ENCODE measurements around the gene RALGPS2. TPM values are rescaled to one million over a fixed set of nuclear protein-coding genes. Genes with fewer than 3 reads are reported as not detected.
A peak's percentile ranks its signal among the peaks of the same experiment; 100 is the strongest.

The RALGPS2 gene
- total and polyA plus RNA-seq, 2 of the 8 experiments (the other 6 are each of a cell fraction or from before 2014, with no cell fraction given) = 6.7 to 38.0 TPM

DNA sequence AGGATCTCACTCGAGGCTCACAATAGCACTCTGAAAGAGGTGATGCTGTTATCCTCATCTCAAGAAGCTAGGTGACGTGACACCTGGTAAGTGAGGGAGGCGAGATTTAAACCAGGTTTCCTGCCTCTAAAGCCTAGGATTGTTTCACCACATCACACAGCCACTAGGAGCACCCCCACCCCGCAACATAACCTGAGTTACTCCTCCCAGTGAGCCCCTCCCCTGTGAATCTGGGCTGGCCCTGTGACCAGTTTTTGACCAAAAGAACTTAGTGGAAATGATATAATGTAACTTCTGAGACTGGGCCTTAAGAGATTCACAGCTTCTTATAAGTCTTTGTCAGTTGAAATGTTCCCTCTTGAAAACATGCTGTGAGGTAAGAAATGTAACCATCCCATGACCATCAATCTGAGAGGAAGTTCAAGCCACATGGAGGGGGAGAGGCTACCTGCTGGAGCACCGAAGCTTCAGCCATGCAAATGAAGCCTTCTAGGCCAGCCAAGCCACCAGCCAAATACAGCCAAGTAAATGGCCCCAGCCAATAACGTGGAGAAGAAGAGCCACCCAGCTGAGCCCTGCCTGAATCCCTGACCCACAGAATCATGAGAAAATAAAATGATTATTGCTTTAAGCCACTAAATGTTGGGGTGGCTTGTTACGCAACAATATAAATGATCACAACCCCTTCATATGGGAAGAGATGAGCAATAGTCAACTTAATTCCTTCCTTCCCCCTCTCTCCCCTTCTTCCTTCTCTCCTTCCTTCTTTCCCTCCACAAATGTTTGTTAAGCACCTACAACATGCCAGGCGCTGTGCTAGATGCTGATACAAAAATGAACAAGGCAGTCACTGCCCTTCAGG is 239.7 kb downstream of the RALGPS2 start:
- H4K20me1 ChIP-seq (replicated peaks in 1 of 2; ENCODE audit: control insufficient read depth in 1 of 2, insufficient read depth in 2 of 2, low read length in 2 of 2) = no peaks in the 10 kb centered on the region
- H3K9ac ChIP-seq (replicated peaks in 1 of 4; ENCODE audit: extremely low read depth in 1 of 4, low read depth in 3 of 4, low read length in 3 of 4) = no peak overlapping the region
- H2BK5ac ChIP-seq (ENCODE audit: low read depth, low read length) = no peak overlapping the region
- no peak overlapping the region for H3K23ac ChIP-seq (ENCODE audit: insufficient read length)
- no peak overlapping the region for H4K91ac ChIP-seq (replicated peaks; ENCODE audit: insufficient read length, low read length)
- no peak overlapping the region for H3K4me2 ChIP-seq (ENCODE audit: insufficient read depth in 1 of 2, low read depth in 2 of 2, low read length in 2 of 2)
- TF ChIP-seq TBP (IDR thresholded peaks at IDR 0.05; ENCODE audit: low read depth, low read length) (no peak), POLR2A (IDR thresholded peaks at IDR 0.05; ENCODE audit: control extremely low read depth in 1 of 2, low read depth in 2 of 2, low read length in 2 of 2) (no peak), CREB1 (IDR thresholded peaks at IDR 0.05) (no peak), SIN3A (conservative IDR thresholded peaks at IDR 0.05 in 1 of 2, IDR thresholded peaks at IDR 0.05 in 1 of 2; ENCODE audit: low read depth in 1 of 2, low read length in 2 of 2) (no peak), YY1 (IDR thresholded peaks at IDR 0.05; ENCODE audit: low read depth, low read length) (no peak), NANOG (IDR thresholded peaks at IDR 0.05; ENCODE audit: insufficient read depth, low read depth, low read length, poor library complexity, severe bottlenecking) (no peak), TAF1 (IDR thresholded peaks at IDR 0.05; ENCODE audit: low read depth, low read length) (no peak)
- TF ChIP-seq, protein P1, sequence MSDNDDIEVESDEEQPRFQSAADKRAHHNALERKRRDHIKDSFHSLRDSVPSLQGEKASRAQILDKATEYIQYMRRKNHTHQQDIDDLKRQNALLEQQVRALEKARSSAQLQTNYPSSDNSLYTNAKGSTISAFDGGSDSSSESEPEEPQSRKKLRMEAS (IDR thresholded peaks at IDR 0.05) = no peak
- POLR2A ChIA-PET (ENCODE audit: partially characterized antibody) = no interaction called here
- H2AK5ac ChIP-seq (ENCODE audit: low read depth, low read length) = no peak overlapping the region
- FAIRE-seq (no peak), DNase-seq (ENCODE audit: low read depth in 1 of 2, low spot score in 2 of 2) (peak in 1 of 2 experiments; percentile 19)
- H2AFZ ChIP-seq (ENCODE audit: low read length) = no peak overlapping the region
- H3K36me3 ChIP-seq (ENCODE audit: control insufficient read depth in 2 of 4, insufficient read depth in 4 of 4, low read length in 3 of 4) = no peaks in the 10 kb centered on the region
- H3K9me3 ChIP-seq (ENCODE audit: insufficient read depth in 2 of 2, low read depth in 1 of 2, low read length in 1 of 2) = peaks cover 4 to 5% of the 10 kb centered on the region in 2 experiments; a peak in 2 of 4 replicates
- H3K4ac ChIP-seq (replicated peaks; ENCODE audit: insufficient read length, low read depth, low read length) = no peak overlapping the region
- H3K27me3 ChIP-seq (replicated peaks in 1 of 4; ENCODE audit: control insufficient read depth in 3 of 4, extremely low read depth in 1 of 4, insufficient read depth in 3 of 4, low read length in 3 of 4) = no peaks in the 10 kb centered on the region
- H3K18ac ChIP-seq (ENCODE audit: extremely low read depth, low read length) = no peak overlapping the region
- no peak overlapping the region for H4K5ac ChIP-seq (ENCODE audit: insufficient read length, low read depth, low read length)
- H3K23me2 ChIP-seq (ENCODE audit: low read depth, low read length) = no peaks in the 10 kb centered on the region
- no peak overlapping the region for H2BK15ac ChIP-seq (ENCODE audit: low read length)
- H3K4me3 ChIP-seq (ENCODE audit: extremely low read depth in 1 of 4, insufficient read depth in 2 of 4, low read depth in 3 of 4, low read length in 4 of 4) = no peak overlapping the region
- no peak overlapping the region for H3K14ac ChIP-seq (ENCODE audit: insufficient read length)
- no peaks in the 10 kb centered on the region for H3K79me2 ChIP-seq (ENCODE audit: control insufficient read depth in 1 of 2, insufficient read depth in 2 of 2, low read length in 2 of 2)
- H2BK20ac ChIP-seq (ENCODE audit: low read length) = no peak overlapping the region
- H3K79me1 ChIP-seq (ENCODE audit: low read depth, low read length) = no peaks in the 10 kb centered on the region
- no peak overlapping the region for H2BK12ac ChIP-seq (ENCODE audit: low read depth, low read length)
- 88% methylated on average over 8 of the region's 8 CpGs; no CpG with 5 or more reads in 1 of the 2 experiments for WGBS, 2 experiments (ENCODE audit: extremely low coverage in 1 of 2, insufficient coverage in 1 of 2, insufficient read length in 1 of 2, insufficient replicate concordance in 2 of 2, low coverage in 1 of 2, low lambda C conversion rate in 2 of 2, missing lambda C conversion rate in 1 of 2)
- no peak overlapping the region for H3K27ac ChIP-seq (ENCODE audit: low read depth, low read length)
- no peak overlapping the region for H2BK120ac ChIP-seq (replicated peaks; ENCODE audit: low read depth, low read length)
- no peak overlapping the region for H4K8ac ChIP-seq (ENCODE audit: extremely low read depth, insufficient read depth, low read length)
- H3K56ac ChIP-seq (replicated peaks; ENCODE audit: insufficient read length, low read depth, low read length) = no peak overlapping the region
- no peaks in the 10 kb centered on the region for H3K4me1 ChIP-seq (replicated peaks in 1 of 4; ENCODE audit: control insufficient read depth in 3 of 4, insufficient read depth in 4 of 4, low read length in 3 of 4)
- CTCF ChIA-PET (ENCODE audit: partially characterized antibody) = interaction anchor here (1.4 kb wide), 1 partner anchor 9 kb away, joined by 3 read pairs; no protein-coding TSS in a partner anchor
